ENCODE results near the gene GLRX.
A peak's percentile ranks its signal among the peaks of the same experiment; 100 is the strongest.

The GLRX gene

DNA sequence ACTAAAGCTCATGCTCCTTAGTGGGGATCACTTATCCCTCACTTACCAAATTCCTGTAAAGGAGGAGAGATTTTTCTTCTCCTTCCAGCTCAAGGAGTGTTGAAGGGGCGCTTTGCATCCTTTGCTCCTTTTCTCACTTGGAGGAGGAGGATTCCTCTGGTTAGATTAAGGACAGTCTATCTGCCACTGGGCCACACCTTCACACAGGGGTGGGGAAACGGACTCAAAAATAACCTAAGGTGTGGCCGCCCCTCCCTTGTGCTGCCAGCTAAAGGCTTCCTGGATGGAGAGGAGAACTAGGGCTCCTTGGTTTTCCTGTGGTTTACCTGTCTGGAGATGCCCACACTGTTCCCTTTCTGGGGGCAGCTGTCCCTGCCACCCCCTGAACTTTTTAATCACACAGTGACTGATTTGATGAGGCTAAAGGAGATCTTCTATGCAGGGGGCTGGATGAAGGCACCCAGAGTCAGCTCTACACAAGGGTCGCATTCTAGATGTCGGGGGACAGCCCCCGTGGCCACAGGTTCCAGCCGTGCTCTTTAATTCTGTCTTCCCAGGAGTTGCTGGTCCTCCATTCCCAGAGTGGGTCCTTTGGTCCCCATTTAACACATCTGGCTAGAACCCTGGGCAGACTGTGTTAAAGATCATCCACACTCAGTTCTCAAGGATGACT lies 14.4 kb downstream of the GLRX start:
- TF ChIP-seq, protein P1, sequence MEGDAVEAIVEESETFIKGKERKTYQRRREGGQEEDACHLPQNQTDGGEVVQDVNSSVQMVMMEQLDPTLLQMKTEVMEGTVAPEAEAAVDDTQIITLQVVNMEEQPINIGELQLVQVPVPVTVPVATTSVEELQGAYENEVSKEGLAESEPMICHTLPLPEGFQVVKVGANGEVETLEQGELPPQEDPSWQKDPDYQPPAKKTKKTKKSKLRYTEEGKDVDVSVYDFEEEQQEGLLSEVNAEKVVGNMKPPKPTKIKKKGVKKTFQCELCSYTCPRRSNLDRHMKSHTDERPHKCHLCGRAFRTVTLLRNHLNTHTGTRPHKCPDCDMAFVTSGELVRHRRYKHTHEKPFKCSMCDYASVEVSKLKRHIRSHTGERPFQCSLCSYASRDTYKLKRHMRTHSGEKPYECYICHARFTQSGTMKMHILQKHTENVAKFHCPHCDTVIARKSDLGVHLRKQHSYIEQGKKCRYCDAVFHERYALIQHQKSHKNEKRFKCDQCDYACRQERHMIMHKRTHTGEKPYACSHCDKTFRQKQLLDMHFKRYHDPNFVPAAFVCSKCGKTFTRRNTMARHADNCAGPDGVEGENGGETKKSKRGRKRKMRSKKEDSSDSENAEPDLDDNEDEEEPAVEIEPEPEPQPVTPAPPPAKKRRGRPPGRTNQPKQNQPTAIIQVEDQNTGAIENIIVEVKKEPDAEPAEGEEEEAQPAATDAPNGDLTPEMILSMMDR (IDR thresholded peaks at IDR 0.05) = no peak
- Histone ChIP-seq H3K27me3 (no peaks in the 10 kb centered on the region), H3K4me3 (ENCODE audit: low read depth in 1 of 2, low read length in 1 of 2) (peak overlapping the region; percentile 4 to 22), H3K27ac (peak overlapping the region; percentile 98), H3K36me3 (peaks cover 43% of the 10 kb centered on the region), H3K9me3 (no peaks in the 10 kb centered on the region), H3K4me1 (ENCODE audit: control insufficient read depth in 1 of 2, insufficient read depth in 1 of 2, low read depth in 1 of 2, low read length in 1 of 2) (peaks cover 34 to 51% of the 10 kb centered on the region in 2 experiments)

GRCh38 chr5:95806687-95807086 lies 15.8 kb downstream of the GLRX start:
- peaks cover 36% of the 10 kb centered on the region for H3K36me3 ChIP-seq
- H3K4me3 ChIP-seq (ENCODE audit: low read depth in 1 of 2, low read length in 1 of 2) = no peak overlapping the region
- peak overlapping the region; percentile 98 for H3K27ac ChIP-seq
- H3K9me3 ChIP-seq = no peaks in the 10 kb centered on the region
- peaks cover 34 to 40% of the 10 kb centered on the region in 2 experiments for H3K4me1 ChIP-seq (ENCODE audit: control insufficient read depth in 1 of 2, insufficient read depth in 1 of 2, low read depth in 1 of 2, low read length in 1 of 2)
- TF ChIP-seq, protein P1 (IDR thresholded peaks at IDR 0.05) = no peak
- H3K27me3 ChIP-seq = no peaks in the 10 kb centered on the region

- Histone ChIP-seq H3K27me3 (no peaks in the 10 kb centered on the region), H3K36me3 (peaks cover 24% of the 10 kb centered on the region), H3K4me3 (ENCODE audit: low read depth in 1 of 2, low read length in 1 of 2) (no peak overlapping the region), H3K9me3 (no peaks in the 10 kb centered on the region), H3K27ac (no peak overlapping the region), H3K4me1 (ENCODE audit: control insufficient read depth in 1 of 2, insufficient read depth in 1 of 2, low read depth in 1 of 2, low read length in 1 of 2) (peaks cover 26 to 28% of the 10 kb centered on the region in 2 experiments)
- TF ChIP-seq, protein P1 (IDR thresholded peaks at IDR 0.05) = no peak
Observed at GRCh38 chr5:95804736-95805539, 17.6 kb downstream of the GLRX start.

GRCh38 chr5:95803271-95804148 lies 19.0 kb downstream of the GLRX start:
- no peaks in the 10 kb centered on the region for H3K27me3 ChIP-seq
- H3K4me1 ChIP-seq (ENCODE audit: control insufficient read depth in 1 of 2, insufficient read depth in 1 of 2, low read depth in 1 of 2, low read length in 1 of 2) = peaks cover 14 to 19% of the 10 kb centered on the region in 2 experiments
- no peak overlapping the region for H3K4me3 ChIP-seq (ENCODE audit: low read depth in 1 of 2, low read length in 1 of 2)
- peak overlapping the region; percentile 2 for H3K27ac ChIP-seq
- TF ChIP-seq, protein P1 (IDR thresholded peaks at IDR 0.05) = no peak
- no peaks in the 10 kb centered on the region for H3K9me3 ChIP-seq
- peaks cover 24% of the 10 kb centered on the region for H3K36me3 ChIP-seq

DNA sequence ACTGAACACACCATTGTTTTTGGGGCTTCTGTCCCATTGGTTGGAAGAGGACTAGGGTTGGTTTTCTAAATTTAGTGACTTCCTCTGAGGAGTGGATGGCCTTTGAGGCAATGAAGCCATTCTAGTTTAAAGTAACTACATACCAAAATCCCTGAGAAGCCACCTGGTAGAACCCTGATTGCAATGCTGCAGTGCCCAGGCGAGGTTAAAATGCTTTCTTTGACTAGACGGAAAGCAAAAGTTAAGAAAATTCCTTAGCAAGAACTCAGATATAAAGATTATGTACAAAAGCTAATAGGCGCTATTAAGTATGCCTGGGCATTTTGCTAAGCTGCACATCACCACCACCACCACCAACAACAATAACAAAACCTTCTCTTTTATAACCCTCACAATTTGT lies 20.6 kb downstream of the GLRX start:
- peaks cover 15 to 18% of the 10 kb centered on the region in 2 experiments for H3K4me1 ChIP-seq (ENCODE audit: control insufficient read depth in 1 of 2, insufficient read depth in 1 of 2, low read depth in 1 of 2, low read length in 1 of 2)
- TF ChIP-seq, protein P1 (IDR thresholded peaks at IDR 0.05) = no peak
- peaks cover 13% of the 10 kb centered on the region for H3K36me3 ChIP-seq
- H3K27me3 ChIP-seq = no peaks in the 10 kb centered on the region
- no peak overlapping the region for H3K4me3 ChIP-seq (ENCODE audit: low read depth in 1 of 2, low read length in 1 of 2)
- peak overlapping the region; percentile 13 for H3K27ac ChIP-seq
- no peaks in the 10 kb centered on the region for H3K9me3 ChIP-seq
